GM11168 (cell line): ENCODE results near the gene TPSG1.
"Not testable (repeated sequence)": the region's sequence is repeated elsewhere in the genome, so short reads cannot be mapped to it uniquely, and the experiment has no call there.

ENCODE experiments used
- in situ Hi-C: fragments of 300-500 bp; cut with MboI; formaldehyde crosslinking; loops from one replicate; pipeline ENCODE4 v1.12.0; 2022; ENCODE audit warnings: low sequenced_read_pairs; ENCODE audit not compliant: unreplicated experiment

Gene TPSG1

GRCh38 chr16:1257561-1258224 is 32.6 kb upstream of the TPSG1 start:
- in situ Hi-C loops, result no loop called here

- in situ Hi-C loops, result no loop called here
Measured at GRCh38 chr16:1256874-1257322, 31.8 kb upstream of the TPSG1 start.

GRCh38 chr16:1256296-1256873 is 31.3 kb upstream of the TPSG1 start:
- in situ Hi-C loops, result not testable (repeated sequence)

GRCh38 chr16:1255276-1256122 is 30.4 kb upstream of the TPSG1 start, which contains the start of gene TPSD1:
TPSD1 (plus strand) TSS chr16:1256069; CDS start chr16:1256281, 212 bp downstream.
- in situ Hi-C loops, result not testable (repeated sequence)

- in situ Hi-C loops, result not testable (repeated sequence)
Measured at GRCh38 chr16:1254821-1255220, 29.8 kb upstream of the TPSG1 start.

- in situ Hi-C loops, result not testable (repeated sequence)
Measured at GRCh38 chr16:1253701-1254364, 28.8 kb upstream of the TPSG1 start.

- in situ Hi-C loops, result not testable (repeated sequence)
Measured at GRCh38 chr16:1249031-1249755, 24.1 kb upstream of the TPSG1 start.

- in situ Hi-C loops, result not testable (repeated sequence)
Measured at GRCh38 chr16:1247903-1248537, 23.0 kb upstream of the TPSG1 start.

- in situ Hi-C loops, result no loop called here
Measured at GRCh38 chr16:1245452-1246020, 20.5 kb upstream of the TPSG1 start.

GRCh38 chr16:1244881-1245280 is 19.8 kb upstream of the TPSG1 start:
- in situ Hi-C loops, result no loop called here

- in situ Hi-C loops, result not testable (repeated sequence)
Measured at GRCh38 chr16:1243907-1244850, 19.1 kb upstream of the TPSG1 start.

GRCh38 chr16:1243363-1243762 is 18.3 kb upstream of the TPSG1 start:
- in situ Hi-C loops, result not testable (repeated sequence)

- in situ Hi-C loops, result not testable (repeated sequence)
Measured at GRCh38 chr16:1241081-1241480, 16.0 kb upstream of the TPSG1 start.

GRCh38 chr16:1240436-1240835 is 15.4 kb upstream of the TPSG1 start, which contains the start of gene TPSAB1:
TPSAB1 (plus strand) TSS chr16:1240705; CDS start chr16:1240939, 234 bp downstream.
- in situ Hi-C loops, result not testable (repeated sequence)

GRCh38 chr16:1239575-1239974 is 14.5 kb upstream of the TPSG1 start:
- in situ Hi-C loops, result not testable (repeated sequence)

- in situ Hi-C loops, result not testable (repeated sequence)
Measured at GRCh38 chr16:1238909-1239308, 13.8 kb upstream of the TPSG1 start.

GRCh38 chr16:1237990-1238389 is 12.9 kb upstream of the TPSG1 start:
- in situ Hi-C loops, result no loop called here

- in situ Hi-C loops, result not testable (repeated sequence)
Measured at GRCh38 chr16:1236659-1237058, 11.6 kb upstream of the TPSG1 start.
